ENCODE data around the gene SELENON. TPM values are rescaled to one million over a fixed set of nuclear protein-coding genes. Genes with fewer than 3 reads are reported as not detected.

SELENON gene
- total RNA-seq, 1 experiment from 2014 or later = 90.9 TPM

GRCh38 chr1:25833158-25833557 is 33.2 kb downstream of the SELENON start:
- Histone ChIP-seq H3K18ac (ENCODE audit: insufficient read length, low read depth, low read length) (no peak overlapping the region), H4K91ac (ENCODE audit: insufficient read length, low read depth, low read length) (no peak overlapping the region), H3K27ac (ENCODE audit: insufficient read length, low read depth, low read length) (no peak overlapping the region), H3K23me2 (ENCODE audit: insufficient read length, low read depth, low read length, poor library complexity, severe bottlenecking) (no peaks in the 10 kb centered on the region), H3K4me2 (ENCODE audit: insufficient read depth, insufficient read length, low read length) (no peak overlapping the region), H2BK5ac (ENCODE audit: insufficient read length, low read length) (no peak overlapping the region), H3K79me2 (ENCODE audit: insufficient read depth, low read length) (no peaks in the 10 kb centered on the region), H3K14ac (ENCODE audit: insufficient read depth, low read length) (no peak overlapping the region), H2BK120ac (ENCODE audit: low read depth, low read length, poor library complexity, severe bottlenecking) (no peak overlapping the region), H2BK15ac (ENCODE audit: low read depth, low read length) (no peak overlapping the region), H3K23ac (ENCODE audit: insufficient read length, low read depth, low read length) (no peak overlapping the region), H3T11ph (ENCODE audit: low read length) (no peak overlapping the region), H2AK5ac (ENCODE audit: insufficient read length, low read length) (no peak overlapping the region), H3K27me3 (ENCODE audit: insufficient read depth, low read length) (no peaks in the 10 kb centered on the region), H3K79me1 (ENCODE audit: insufficient read depth, low read depth, low read length, poor library complexity, severe bottlenecking) (peaks cover 3% of the 10 kb centered on the region), H3K9me3 (ENCODE audit: control insufficient read depth, low read depth, low read length) (no peaks in the 10 kb centered on the region), H4K8ac (replicated peaks; ENCODE audit: insufficient read length, low read depth, low read length) (no peak overlapping the region), H3K9ac (ENCODE audit: extremely low read depth, insufficient read length, low read length) (no peak overlapping the region), H4K20me1 (ENCODE audit: control insufficient read depth, insufficient read depth, insufficient read length) (no peaks in the 10 kb centered on the region), H2BK12ac (ENCODE audit: insufficient read length, low read depth, low read length) (no peak overlapping the region), H2BK20ac (ENCODE audit: low read depth, low read length, poor library complexity, severe bottlenecking) (no peak overlapping the region), H3K56ac (ENCODE audit: insufficient read length, low read depth, low read length) (no peak overlapping the region), H3K4ac (ENCODE audit: low read depth, low read length) (no peak overlapping the region), H2AFZ (ENCODE audit: low read length) (no peak overlapping the region), H3K4me1 (ENCODE audit: insufficient read depth, low read length) (no peaks in the 10 kb centered on the region), H4K5ac (ENCODE audit: insufficient read length, low read depth, low read length) (no peak overlapping the region)
- Mint-ChIP-seq H3K4me3 (no peak overlapping the region), H3K9me3 (no peaks in the 10 kb centered on the region), H3K27me3 (ENCODE audit: low read depth) (no peaks in the 10 kb centered on the region), H3K4me1 (0 out of 4 replicates have a peak, but pooled peaks cover 3% of the 10 kb centered on the region in 2 experiments), H3K36me3 (ENCODE audit: insufficient read depth in 1 of 3, low read depth in 3 of 3) (peaks cover 27 to 80% (median 72%) of the 10 kb centered on the region in 3 experiments; a peak in 6 of 7 replicates), H3K27ac (no peak overlapping the region)
- no CpG with 5 or more reads among the region's 5 CpGs for whole genome bisulfite sequencing (ENCODE audit: extremely low coverage, insufficient read length, low lambda C conversion rate)
- no peak for DNase-seq
- TF ChIP-seq CTCF (conservative IDR thresholded peaks at IDR 0.05) = no peak

All from H9 (cell line).